ENCODE data around the gene TMEM108. TPM values are rescaled to one million over a fixed set of nuclear protein-coding genes. Genes with fewer than 3 reads are reported as not detected.

Gene TMEM108
- total and polyA plus RNA-seq, 11 donors: 0.14 to 2.8 (median 0.57) TPM

GRCh38 chr3:133037436-133037835 lies 755 bp upstream of the TMEM108 start:
- no peak for DNase-seq
- no peak for ATAC-seq
- Histone ChIP-seq H3K9me3 (no peaks in the 10 kb centered on the region), H3K4me1 (peaks cover 0 to 19% (median 5%) of the 10 kb centered on the region in 12 donors), H3K36me3 (no peaks in the 10 kb centered on the region), H3K27ac (no peak overlapping the region), H3K4me3 (peak overlapping the region in 11 of 12 donors; percentile 41 to 74 (median 64)), H3K27me3 (peaks cover 9 to 60% (median 28%) of the 10 kb centered on the region in 9 donors)
- TF ChIP-seq CTCF (IDR thresholded peaks at IDR 0.05) (no peak), POLR2A (IDR thresholded peaks at IDR 0.05) (no peak)
- 70 to 74% (median 70%) methylated on average over 9 of the region's 9 CpGs for WGBS, 4 donors
- intact Hi-C loops (cut with DNase I): loop anchor here in 4 of 10 donors (2.0 to 10.0 kb wide), 3 partner anchors 300 to 307 kb away; no protein-coding TSS in a partner anchor

GRCh38 chr3:133038731-133039375 lies 662 bp downstream of the TMEM108 start:
- Histone ChIP-seq H3K4me3 (peak overlapping the region; percentile 28 to 74 (median 62)), H3K9me3 (no peaks in the 10 kb centered on the region), H3K27ac (peak overlapping the region in 3 of 12 donors; percentile 1 to 51 (median 36)), H3K4me1 (peaks cover 0 to 19% (median 5%) of the 10 kb centered on the region in 12 donors), H3K36me3 (no peaks in the 10 kb centered on the region), H3K27me3 (peaks cover 9 to 53% (median 24%) of the 10 kb centered on the region in 9 donors)
- ATAC-seq (peak in 3 of 4 donors; percentile 33 to 47 (median 38)), DNase-seq (peak in 3 of 5 donors; percentile 21 to 60 (median 39))
- intact Hi-C loops (cut with DNase I): loop anchor here in 3 of 10 donors (5.0 to 10.0 kb wide), 2 partner anchors 302 to 304 kb away; no protein-coding TSS in a partner anchor
- no peak for TF ChIP-seq CTCF (IDR thresholded peaks at IDR 0.05)
- TF ChIP-seq POLR2A (IDR thresholded peaks at IDR 0.05): no peak
- 3% methylated on average over 14 to 31 of the region's 31 CpGs for WGBS, 4 donors

GRCh38 chr3:133040696-133041523 lies 2.7 kb downstream of the TMEM108 start:
- Histone ChIP-seq H3K36me3 (no peaks in the 10 kb centered on the region), H3K4me1 (peaks cover 0 to 19% (median 5%) of the 10 kb centered on the region in 12 donors), H3K27me3 (peaks cover 9 to 38% (median 24%) of the 10 kb centered on the region in 9 donors), H3K9me3 (no peaks in the 10 kb centered on the region), H3K4me3 (no peak overlapping the region), H3K27ac (no peak overlapping the region)
- intact Hi-C loops (cut with DNase I): loop anchor here (1.0 to 10.0 kb wide), 11 partner anchors 306 to 382 kb away; partner anchors contain the start of gene NPHP3 (in 1 of the 10)
- WGBS, 4 donors: 8 to 13% (median 10%) methylated on average over 6 of the region's 6 CpGs
- peak; percentile 68 to 80 (median 72) for DNase-seq
- peak; percentile 80 to 91 (median 88) for ATAC-seq
- TF ChIP-seq CTCF (IDR thresholded peaks at IDR 0.05) (peak; percentile 53 to 80 (median 73)), POLR2A (IDR thresholded peaks at IDR 0.05) (no peak)

- intact Hi-C loops (cut with DNase I): loop anchor here (1.0 to 10.0 kb wide), 11 partner anchors 307 to 382 kb away; partner anchors contain the start of gene NPHP3 (in 1 of the 10)
- Histone ChIP-seq H3K36me3 (no peaks in the 10 kb centered on the region), H3K9me3 (no peaks in the 10 kb centered on the region), H3K27me3 (peaks cover 9 to 33% (median 24%) of the 10 kb centered on the region in 9 donors), H3K4me3 (no peak overlapping the region), H3K27ac (no peak overlapping the region), H3K4me1 (peaks cover 0 to 19% (median 5%) of the 10 kb centered on the region in 12 donors)
- TF ChIP-seq POLR2A (IDR thresholded peaks at IDR 0.05): no peak
- no peak for TF ChIP-seq CTCF (IDR thresholded peaks at IDR 0.05)
- 33 to 39% (median 37%) methylated on average over 6 of the region's 6 CpGs for WGBS, 4 donors
- ATAC-seq: no peak
- DNase-seq: no peak
Observed at GRCh38 chr3:133041524-133041829, 3.3 kb downstream of the TMEM108 start.

All from heart left ventricle (tissue), 16 donors.